Activated CD4-positive, alpha-beta memory T cell treated with anti-CD3 and anti-CD28 coated beads for 36 hours (primary cell): ENCODE data around the gene ZNF77. TPM values are rescaled to one million over a fixed set of nuclear protein-coding genes. Genes with fewer than 3 reads are reported as not detected.
"Not testable (repeated sequence)": the region's sequence is repeated elsewhere in the genome, so short reads cannot be mapped to it uniquely, and the experiment has no call there.

Source experiments
- CTCF ChIA-PET: fragments of 350-600 bp; sonication (Branson Sonifier 250); formaldehyde crosslinking; loops from one replicate; lab custom pipeline; 2021; ENCODE audit warnings: antibody characterized with exemption, inconsistent platforms; lab: Charles Lee
- POLR2A ChIA-PET: fragments of 350-600 bp; sonication (Branson Sonifier 250); formaldehyde crosslinking; loops from one replicate; lab custom pipeline; 2021; ENCODE audit warnings: antibody characterized with exemption; lab: Charles Lee
- DNase-seq: peaks from one replicate; pipeline ENCODE4 v3.0.0-alpha.2; 2020
- H3K27ac Mint-ChIP-seq: one replicate; pipeline ENCODE4 v1.8.0; 2021; ENCODE audit warnings: mixed read lengths
- H3K27me3 Mint-ChIP-seq: one replicate; pipeline ENCODE4 v1.8.0; 2021; ENCODE audit warnings: mixed read lengths
- H3K36me3 Mint-ChIP-seq: one replicate; pipeline ENCODE4 v1.8.0; 2021; ENCODE audit warnings: mixed read lengths
- H3K4me1 Mint-ChIP-seq: one replicate; pipeline ENCODE4 v1.8.0; 2021; ENCODE audit warnings: low read depth, mixed read lengths
- H3K4me3 Mint-ChIP-seq: one replicate; pipeline ENCODE4 v1.8.0; 2021; ENCODE audit warnings: mild to moderate bottlenecking, mixed read lengths
- H3K9me3 Mint-ChIP-seq: one replicate; pipeline ENCODE4 v1.8.0; 2021; ENCODE audit warnings: mixed read lengths
- intact Hi-C: fragments of 100-400 bp; cut with micrococcal nuclease; formaldehyde crosslinking; loops from one replicate; pipeline ENCODE4 v1.15.1; 2023
- total RNA-seq, 2 experiments: library from RNA; stranded (reverse); gene quantifications; one replicate each; pipeline ENCODE4 v1.2.3, GENCODE V29; 2021

Gene ZNF77
- total RNA-seq, 2 experiments from 2014 or later, result 4.3 to 4.8 TPM

DNA sequence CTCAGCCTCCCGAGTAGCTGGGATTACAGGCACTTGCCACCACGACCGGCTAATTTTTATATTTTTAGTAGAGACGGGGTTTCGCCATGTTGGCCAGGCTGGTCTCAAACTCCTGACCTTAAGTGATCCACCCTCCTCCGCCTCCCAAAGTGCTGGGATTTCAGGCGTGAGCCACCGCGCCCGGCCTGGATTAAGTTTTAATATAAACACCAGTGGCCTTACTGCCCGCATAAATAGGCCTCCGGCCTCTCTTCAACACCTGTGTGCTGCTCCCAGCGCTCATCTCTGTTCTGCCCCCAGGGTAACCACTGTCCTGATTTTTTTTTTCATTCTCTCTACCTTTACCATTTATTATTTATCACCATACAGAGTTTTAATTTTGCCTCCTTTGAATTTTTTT lies 41.4 kb downstream of the ZNF77 start:
- H3K27me3 Mint-ChIP-seq, H3K36me3 Mint-ChIP-seq, POLR2A ChIA-PET, H3K4me3 Mint-ChIP-seq, H3K9me3 Mint-ChIP-seq, DNase-seq, H3K27ac Mint-ChIP-seq, CTCF ChIA-PET: not testable (repeated sequence)
- intact Hi-C loops, result loop anchor here (5.0 kb wide), 1 partner anchor 61 kb away; the partner anchor contains the start of gene ZNF555
- peaks cover 37% of the 10 kb centered on the region for H3K4me1 Mint-ChIP-seq

DNA sequence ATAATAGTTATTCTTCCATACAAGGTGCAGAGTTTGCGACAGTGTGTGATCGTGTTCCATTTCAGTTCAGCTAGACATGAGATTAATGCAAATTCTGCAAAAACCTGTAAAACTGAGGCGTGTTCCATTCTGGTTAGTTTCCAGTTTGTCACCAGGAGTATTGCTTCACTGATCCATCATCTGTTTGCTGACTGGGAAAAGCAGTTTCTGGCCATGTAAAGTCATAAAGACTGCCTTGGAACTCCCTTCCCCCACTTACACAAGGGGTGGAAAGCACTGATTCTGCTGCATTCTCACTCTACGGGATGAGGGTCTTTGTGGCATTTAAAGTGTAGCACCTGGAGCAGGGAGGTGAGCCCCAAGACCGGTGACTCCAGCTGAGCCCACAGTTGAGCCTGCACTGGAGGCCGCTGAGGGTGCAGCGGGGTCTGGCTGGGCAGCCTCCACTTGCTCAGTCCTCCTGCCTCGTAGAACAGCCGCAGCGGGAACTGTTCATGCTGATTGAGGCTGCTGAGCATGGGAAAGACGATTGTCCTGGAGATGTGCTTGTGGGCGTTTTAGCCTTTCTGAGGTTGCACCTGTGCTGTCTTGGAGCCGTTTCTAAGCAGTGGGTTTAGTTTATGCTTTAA lies 42.1 kb downstream of the ZNF77 start:
- Mint-ChIP-seq H3K9me3 (peaks cover 3% of the 10 kb centered on the region), H3K4me1 (peaks cover 33% of the 10 kb centered on the region), H3K4me3 (no peak overlapping the region), H3K27me3 (no peaks in the 10 kb centered on the region), H3K36me3 (peaks cover 5% of the 10 kb centered on the region), H3K27ac (no peak overlapping the region)
- CTCF ChIA-PET, result interaction anchor here (0.6 kb wide), 1 partner anchor 725 kb away, joined by 3 read pairs; no protein-coding TSS in a partner anchor
- POLR2A ChIA-PET, result no interaction called here
- no peak for DNase-seq
- intact Hi-C loops, result loop anchor here (5.0 kb wide), 1 partner anchor 60 kb away; the partner anchor contains the start of gene ZNF555

DNA sequence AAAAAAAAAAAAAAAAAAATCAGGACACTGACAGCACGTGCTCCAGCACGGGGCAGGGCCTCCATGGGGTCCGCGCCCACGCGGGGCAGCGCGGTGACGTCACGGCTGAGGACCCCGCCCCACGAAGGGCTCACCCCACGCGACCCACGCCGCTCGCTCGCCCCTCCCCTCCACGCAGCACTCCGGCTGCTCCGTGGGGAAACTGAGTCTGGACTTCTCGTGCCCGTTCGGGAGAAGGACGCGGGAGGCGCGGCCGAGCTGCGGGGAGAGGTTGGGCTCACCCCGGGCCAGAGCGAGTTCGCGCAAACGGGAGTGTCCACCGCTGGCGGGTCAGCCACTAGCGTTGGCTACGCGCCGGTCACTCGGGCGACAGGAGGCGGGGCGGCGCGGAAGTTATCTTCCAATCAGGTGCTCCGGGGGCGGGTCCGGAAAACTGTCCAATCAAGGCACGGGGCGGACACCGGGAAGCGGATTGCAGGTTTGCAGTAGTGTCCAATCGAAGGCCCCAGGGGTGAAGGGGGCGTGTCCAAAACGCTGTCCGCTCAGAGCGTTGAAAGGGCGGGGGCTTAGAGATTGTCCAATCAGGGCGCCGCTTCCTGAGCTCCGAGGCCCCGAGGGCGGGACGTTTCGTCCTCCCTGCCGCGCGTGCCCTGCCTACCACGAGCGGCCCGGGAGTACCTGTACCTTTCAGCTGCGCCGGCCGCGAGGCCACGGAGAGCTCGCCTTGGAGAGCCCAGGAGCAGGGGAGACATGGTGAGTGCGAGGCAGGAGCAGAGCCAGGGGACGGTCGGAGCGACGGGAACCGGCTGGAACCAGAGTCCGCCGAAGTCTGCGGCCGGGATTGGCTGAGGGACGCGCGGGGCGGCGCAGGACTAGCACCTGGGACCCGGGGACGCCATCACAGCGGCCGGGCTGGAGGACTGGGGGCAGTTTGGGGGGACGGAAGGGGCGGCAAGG lies 44.2 kb downstream of the ZNF77 start, which contains the start of gene ZNF57:
ZNF57 (plus strand) TSS at position 633 of the 957 bp plus-strand sequence; CDS start at position 751, 118 bp downstream.
- Mint-ChIP-seq H3K9me3 (peaks cover 22% of the 10 kb centered on the region), H3K27ac (peak within 1 kb of the TSS; percentile 84), H3K36me3 (peaks cover 2% of the 10 kb centered on the region), H3K4me3 (peak within 1 kb of the TSS; percentile 98), H3K27me3 (no peaks in the 10 kb centered on the region), H3K4me1 (peaks cover 20% of the 10 kb centered on the region)
- POLR2A ChIA-PET, result interaction anchor here (0.7 to 1.9 kb wide), 4 partner anchors 8 to 135 kb away, joined by 3 to 14 read pairs (median 4); no protein-coding TSS in a partner anchor
- CTCF ChIA-PET, result interaction anchor here (0.6 to 1.4 kb wide), 8 partner anchors 12 to 384 kb away, joined by 3 to 8 read pairs (median 4); partner anchors contain the start of gene ZNF555
- DNase-seq, result peak; percentile 99
- intact Hi-C loops, result loop anchor here (1.0 to 5.0 kb wide), 4 partner anchors 12 to 115 kb away; partner anchors contain the start of genes THOP1, ZNF555 and ZNF77

DNA sequence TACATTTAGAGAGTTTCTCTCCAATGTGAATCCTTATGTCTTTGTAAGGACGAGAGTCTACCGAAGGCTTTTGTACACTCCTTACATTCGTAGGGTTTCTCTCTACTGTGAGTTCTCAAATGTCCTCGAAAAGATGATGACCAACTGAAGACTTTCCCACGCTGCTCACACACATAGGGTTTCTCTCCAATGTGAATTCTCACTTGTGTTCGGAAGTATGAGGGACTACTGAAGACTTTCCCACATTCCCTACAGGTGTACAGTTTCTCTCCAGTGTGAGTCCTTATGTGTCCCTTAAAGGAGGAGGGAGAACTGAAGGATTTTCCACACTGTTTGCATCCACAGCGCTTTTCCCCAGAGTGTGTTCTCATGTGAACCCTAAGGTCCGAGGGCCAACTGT lies 48.1 kb downstream of the ZNF77 start:
- ChIA-PET CTCF (interaction anchor here (0.6 kb wide), 1 partner anchor 66 kb away, joined by 3 read pairs; no protein-coding TSS in a partner anchor), POLR2A (no interaction called here)
- Mint-ChIP-seq H3K27ac (no peak overlapping the region), H3K36me3 (peaks cover 2% of the 10 kb centered on the region), H3K9me3 (peaks cover 22% of the 10 kb centered on the region), H3K4me3 (no peak overlapping the region), H3K27me3 (no peaks in the 10 kb centered on the region), H3K4me1 (peaks cover 7% of the 10 kb centered on the region)
- no peak for DNase-seq
- intact Hi-C loops, result no loop called here

DNA sequence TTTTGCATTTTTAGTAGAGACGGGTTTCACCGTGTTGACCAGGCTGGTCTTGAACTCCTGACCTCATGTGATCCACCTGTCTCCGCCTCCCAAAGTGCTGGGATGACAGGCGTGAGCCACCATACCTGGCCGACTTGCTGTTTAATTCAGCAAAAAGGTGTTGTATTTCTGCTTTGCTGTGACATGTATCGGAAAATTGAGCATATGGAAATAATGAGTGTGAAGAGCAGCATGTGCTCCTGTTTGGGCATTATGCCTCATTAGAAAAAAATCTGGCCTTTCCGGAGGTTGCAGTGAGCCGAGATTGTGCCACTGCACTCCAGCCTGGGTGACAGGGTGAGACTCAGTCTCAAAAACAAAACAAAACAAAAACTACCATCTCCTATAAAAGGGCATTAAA lies 54.2 kb downstream of the ZNF77 start:
- H3K9me3 Mint-ChIP-seq, CTCF ChIA-PET, H3K27ac Mint-ChIP-seq, H3K4me1 Mint-ChIP-seq, DNase-seq, POLR2A ChIA-PET, H3K36me3 Mint-ChIP-seq, H3K27me3 Mint-ChIP-seq, H3K4me3 Mint-ChIP-seq, intact Hi-C loops: not testable (repeated sequence)

DNA sequence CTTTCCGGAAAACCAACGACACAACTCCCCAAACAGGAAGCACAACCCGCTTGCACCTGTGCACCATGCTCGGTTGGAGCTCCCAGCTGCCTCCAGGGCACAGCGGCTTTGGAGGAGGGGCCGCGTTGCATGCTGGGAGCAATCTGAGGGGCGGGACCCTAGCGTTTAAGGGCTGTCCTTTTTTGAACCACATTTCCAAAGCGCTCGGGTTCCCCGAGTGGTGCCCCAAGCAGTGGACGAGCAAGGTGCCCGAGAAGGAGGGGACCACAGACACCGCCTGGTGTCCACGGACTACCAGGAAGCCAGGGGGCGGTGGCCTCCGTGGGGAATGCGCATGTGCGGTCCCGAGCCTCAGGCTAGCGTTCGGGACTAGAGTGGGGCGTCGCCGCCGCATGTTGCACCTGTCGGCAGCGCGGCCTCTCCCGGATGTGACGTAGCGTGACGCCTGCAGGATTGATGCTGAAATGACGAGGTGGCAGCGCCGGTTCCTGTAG lies 56.0 kb downstream of the ZNF77 start:
- POLR2A ChIA-PET, result no interaction called here
- H3K9me3 Mint-ChIP-seq, result no peaks in the 10 kb centered on the region
- H3K36me3 Mint-ChIP-seq, result no peaks in the 10 kb centered on the region
- H3K27me3 Mint-ChIP-seq, result no peaks in the 10 kb centered on the region
- peak overlapping the region; percentile 71 for H3K4me3 Mint-ChIP-seq
- CTCF ChIA-PET, result interaction anchor here (0.5 to 3.1 kb wide), 5 partner anchors 19 to 215 kb away, joined by 3 to 34 read pairs (median 7); no protein-coding TSS in a partner anchor
- peak overlapping the region; percentile 70 for H3K27ac Mint-ChIP-seq
- intact Hi-C loops, result loop anchor here (5.0 kb wide), 1 partner anchor 214 kb away; no protein-coding TSS in a partner anchor
- DNase-seq, result peak; percentile 86
- peaks cover 9% of the 10 kb centered on the region for H3K4me1 Mint-ChIP-seq

DNA sequence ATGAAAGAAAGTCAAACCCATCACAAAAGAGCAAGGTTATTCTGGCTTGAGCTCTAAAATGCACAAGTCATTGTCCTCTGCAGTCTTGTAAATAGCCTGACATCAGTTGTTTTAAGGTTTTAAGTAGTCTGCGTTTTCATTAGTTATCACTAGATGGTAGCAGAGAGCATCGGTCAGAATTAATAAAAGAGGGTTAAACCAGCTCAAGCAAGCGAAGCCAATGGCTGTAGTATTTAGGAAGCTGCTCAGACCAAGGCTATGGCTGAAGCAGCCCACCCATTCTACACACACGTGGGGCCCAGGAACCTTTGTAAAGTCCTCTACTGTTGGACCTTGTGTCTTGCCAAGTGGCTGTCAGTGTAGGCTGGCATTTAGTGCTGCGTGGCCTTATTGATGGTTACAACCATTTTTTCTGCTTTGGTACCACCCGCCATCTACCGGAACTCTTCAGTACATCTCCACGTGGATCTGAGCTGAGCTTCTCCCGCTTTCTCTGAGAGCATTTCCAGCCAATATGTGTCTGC lies 57.3 kb downstream of the ZNF77 start:
- Mint-ChIP-seq H3K9me3 (no peaks in the 10 kb centered on the region), H3K27me3 (no peaks in the 10 kb centered on the region), H3K27ac (no peak overlapping the region), H3K4me1 (peaks cover 9% of the 10 kb centered on the region), H3K36me3 (no peaks in the 10 kb centered on the region), H3K4me3 (no peak overlapping the region)
- intact Hi-C loops, result loop anchor here (2.0 to 5.0 kb wide), 2 partner anchors 63 to 215 kb away; no protein-coding TSS in a partner anchor
- ChIA-PET POLR2A (no interaction called here), CTCF (interaction anchor here (0.6 to 3.1 kb wide), 23 partner anchors 12 to 239 kb away, joined by 3 to 34 read pairs (median 4); partner anchors contain the start of genes ZNF57 and ZNF77)
- DNase-seq, result no peak

DNA sequence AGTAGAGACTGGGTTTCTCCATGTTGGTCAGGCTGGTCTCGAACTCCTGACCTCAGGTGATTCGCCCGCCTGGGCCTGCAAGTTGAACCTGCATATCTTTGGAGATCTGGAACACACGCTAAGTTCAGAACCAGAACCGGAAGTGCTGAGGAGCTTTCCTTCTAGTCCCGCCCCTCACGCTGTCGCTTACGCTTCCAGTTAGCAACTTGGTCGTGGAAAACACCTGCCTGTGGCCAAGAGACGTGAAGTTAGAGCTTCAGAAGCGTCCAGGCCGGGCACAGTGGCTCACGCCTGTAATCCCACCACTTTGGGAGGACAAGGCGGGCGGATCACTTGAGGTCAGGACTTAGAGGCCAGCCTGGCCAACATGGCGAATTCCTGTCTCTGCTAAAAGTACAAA lies 59.0 kb downstream of the ZNF77 start:
- Mint-ChIP-seq H3K27ac (no peak overlapping the region), H3K36me3 (no peaks in the 10 kb centered on the region), H3K27me3 (no peaks in the 10 kb centered on the region), H3K4me3 (no peak overlapping the region), H3K9me3 (no peaks in the 10 kb centered on the region), H3K4me1 (peaks cover 6% of the 10 kb centered on the region)
- POLR2A ChIA-PET, result no interaction called here
- intact Hi-C loops, result loop anchor here (2.0 to 5.0 kb wide), 2 partner anchors 65 to 217 kb away; no protein-coding TSS in a partner anchor
- CTCF ChIA-PET, result interaction anchor here (0.6 to 1.2 kb wide), 4 partner anchors 13 to 249 kb away, joined by 3 to 4 read pairs (median 3); no protein-coding TSS in a partner anchor
- DNase-seq, result no peak

DNA sequence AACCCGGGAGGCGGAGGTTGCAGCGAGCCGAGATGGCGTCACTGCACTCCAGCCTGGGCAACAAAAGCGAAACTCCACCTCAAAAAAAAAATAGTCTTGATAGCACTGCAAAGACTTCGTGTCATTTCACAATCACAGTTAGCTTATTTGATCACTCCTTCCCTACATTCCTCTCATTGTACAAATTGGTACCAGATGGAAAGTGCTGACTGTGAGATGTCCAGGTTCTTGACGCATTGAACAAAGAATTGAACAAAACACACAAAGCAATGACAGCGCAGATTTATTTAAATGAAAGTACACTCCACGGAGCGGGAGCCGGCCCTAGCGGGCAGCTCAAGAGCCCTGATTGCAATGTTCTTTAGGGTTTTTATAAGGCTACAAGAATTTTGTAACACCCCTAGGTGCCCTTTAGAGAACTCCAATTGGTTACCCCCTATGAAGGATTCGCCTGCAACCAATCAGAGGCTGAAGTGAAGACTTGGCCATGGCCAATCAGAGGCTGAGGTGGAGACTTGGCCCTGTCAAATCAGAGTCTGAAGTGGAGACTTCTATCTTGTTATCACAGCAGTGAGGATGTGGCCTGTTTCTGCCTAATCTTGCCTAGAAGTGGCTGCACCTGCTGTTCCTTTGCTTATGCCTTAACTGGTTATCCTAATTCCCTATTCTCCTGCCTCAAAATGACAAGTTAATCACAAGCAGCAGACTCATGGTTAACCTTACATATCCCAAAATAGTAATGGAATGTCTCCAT lies 60.9 kb downstream of the ZNF77 start:
- no peaks in the 10 kb centered on the region for H3K27me3 Mint-ChIP-seq
- CTCF ChIA-PET, result interaction anchor here (0.6 to 0.8 kb wide), 2 partner anchors 12 to 67 kb away, joined by 3 read pairs; no protein-coding TSS in a partner anchor
- H3K9me3 Mint-ChIP-seq, result peaks cover 3% of the 10 kb centered on the region
- no peaks in the 10 kb centered on the region for H3K36me3 Mint-ChIP-seq
- no peak overlapping the region for H3K27ac Mint-ChIP-seq
- peaks cover 5% of the 10 kb centered on the region for H3K4me1 Mint-ChIP-seq
- intact Hi-C loops, result no loop called here
- H3K4me3 Mint-ChIP-seq, result no peak overlapping the region
- POLR2A ChIA-PET, result no interaction called here
- DNase-seq, result no peak
